Suprapubic skin (tissue), 4 donors: ENCODE measurements around the gene SOD1. TPM values are rescaled to one million over a fixed set of nuclear protein-coding genes. Genes with fewer than 3 reads are reported as not detected.

ENCODE experiments used
- DNase-seq, 2 donors: peaks; one replicate each; pipeline ENCODE4 v3.0.0-alpha.2; 2019; ENCODE audit warnings: low spot score in 2 of 2
- H3K27ac ChIP-seq: fragments of 200-600 bp; sonication (generic); one replicate; pipeline ENCODE4 v1.5.1; 2019
- H3K27me3 ChIP-seq: fragments of 200-600 bp; sonication (generic); one replicate; pipeline ENCODE4 v1.5.1; 2019
- H3K36me3 ChIP-seq: fragments of 200-600 bp; sonication (generic); one replicate; pipeline ENCODE4 v1.5.1; 2019
- H3K4me1 ChIP-seq: fragments of 200-600 bp; sonication (generic); one replicate; pipeline ENCODE4 v1.5.1; 2019
- H3K4me3 ChIP-seq: fragments of 200-600 bp; sonication (generic); one replicate; pipeline ENCODE4 v1.5.1; 2019; ENCODE audit warnings: mild to moderate bottlenecking
- H3K9me3 ChIP-seq: fragments of 200-600 bp; sonication (generic); one replicate; pipeline ENCODE4 v1.5.1; 2019
- CTCF ChIP-seq, 2 donors: fragments of 200-600 bp in 1 of 2; fragments of 450-650 bp in 1 of 2; sonication (generic) in 1 of 2; IDR thresholded peaks; one replicate each; pipeline ENCODE4 v1.5.1; 2016 to 2019; ENCODE audit warnings: antibody characterized with exemption in 2 of 2, mild to moderate bottlenecking in 1 of 2, moderate library complexity in 1 of 2
- EP300 ChIP-seq: sonication (generic); formaldehyde crosslinking; IDR thresholded peaks from one replicate; pipeline ENCODE4 v1.6.1; 2017; ENCODE audit warnings: antibody characterized with exemption
- POLR2A ChIP-seq, 2 donors: fragments of 450-650 bp; IDR thresholded peaks; one replicate each; pipeline ENCODE4 v1.6.1; 2017; ENCODE audit warnings: antibody characterized with exemption in 2 of 2, mild to moderate bottlenecking in 2 of 2, moderate library complexity in 2 of 2
- POLR2AphosphoS5 ChIP-seq, 3 donors: sonication (generic); formaldehyde crosslinking; IDR thresholded peaks; one replicate each; pipeline ENCODE4 v1.6.1; 2017; ENCODE audit warnings: antibody characterized with exemption in 3 of 3
- WGBS: methylation state at CpG from one replicate; pipeline ENCODE4 v1.1.5; 2018; 5-methylcytosine and 5-hydroxymethylcytosine counted together
- total RNA-seq, 4 donors: library from RNA; depleted of rRNA; stranded (reverse); fragments of >200 nt; gene quantifications; one replicate each; pipeline ENCODE4 v1.1.0, GENCODE V29; 2016

The SOD1 gene
- total RNA-seq, 4 donors from 2014 or later, result 123 to 173 (median 144) TPM

- H3K9me3 ChIP-seq, result no peaks in the 10 kb centered on the region
- peaks cover 9% of the 10 kb centered on the region for H3K36me3 ChIP-seq
- peaks cover 26% of the 10 kb centered on the region for H3K4me1 ChIP-seq
Observed at GRCh38 chr21:31707499-31707898, 48.0 kb downstream of the SOD1 start.

GRCh38 chr21:31708541-31708940, 49.0 kb downstream of the SOD1 start:
- WGBS, result 32% methylated on average over 1 of the region's 1 CpG
- no peak for DNase-seq
- Histone ChIP-seq H3K36me3 (peaks cover 4% of the 10 kb centered on the region), H3K27ac (no peak overlapping the region), H3K4me3 (no peak overlapping the region), H3K4me1 (peaks cover 29% of the 10 kb centered on the region), H3K27me3 (no peaks in the 10 kb centered on the region), H3K9me3 (no peaks in the 10 kb centered on the region)
- TF ChIP-seq EP300 (no peak), POLR2AphosphoS5 (IDR thresholded peaks at IDR 0.05) (no peak), POLR2A (IDR thresholded peaks at IDR 0.05) (no peak), CTCF (IDR thresholded peaks at IDR 0.05) (no peak)

More at GRCh38 chr21:31707499-31707898, 48.0 kb downstream of the SOD1 start:
- H3K4me3 ChIP-seq, result no peak overlapping the region
- no peak for TF ChIP-seq POLR2A (IDR thresholded peaks at IDR 0.05)
- no peak for TF ChIP-seq EP300
- no peak for TF ChIP-seq POLR2AphosphoS5 (IDR thresholded peaks at IDR 0.05)
- no peak for TF ChIP-seq CTCF (IDR thresholded peaks at IDR 0.05)
- no peaks in the 10 kb centered on the region for H3K27me3 ChIP-seq
- no peak for DNase-seq
- H3K27ac ChIP-seq, result no peak overlapping the region

GRCh38 chr21:31710586-31710985, 51.1 kb downstream of the SOD1 start:
- no peak for TF ChIP-seq POLR2AphosphoS5 (IDR thresholded peaks at IDR 0.05)
- no peak for TF ChIP-seq POLR2A (IDR thresholded peaks at IDR 0.05)
- Histone ChIP-seq H3K4me3 (no peak overlapping the region), H3K36me3 (peaks cover 4% of the 10 kb centered on the region), H3K27me3 (no peaks in the 10 kb centered on the region), H3K9me3 (no peaks in the 10 kb centered on the region), H3K4me1 (peaks cover 49% of the 10 kb centered on the region), H3K27ac (no peak overlapping the region)
- no peak for DNase-seq
- WGBS, result 49% methylated on average over 1 of the region's 1 CpG

- Histone ChIP-seq H3K4me3 (no peak overlapping the region), H3K27me3 (no peaks in the 10 kb centered on the region), H3K4me1 (peaks cover 56% of the 10 kb centered on the region), H3K9me3 (no peaks in the 10 kb centered on the region), H3K36me3 (no peaks in the 10 kb centered on the region), H3K27ac (no peak overlapping the region)
- no peak for DNase-seq
- 100% methylated on average over 1 of the region's 1 CpG for WGBS
- TF ChIP-seq POLR2A (IDR thresholded peaks at IDR 0.05) (no peak), POLR2AphosphoS5 (IDR thresholded peaks at IDR 0.05) (no peak), CTCF (IDR thresholded peaks at IDR 0.05) (no peak), EP300 (no peak)
Observed at GRCh38 chr21:31711326-31711725, 51.8 kb downstream of the SOD1 start.

GRCh38 chr21:31711745-31712285, 52.3 kb downstream of the SOD1 start:
- H3K27ac ChIP-seq, result no peak overlapping the region
- peaks cover 56% of the 10 kb centered on the region for H3K4me1 ChIP-seq
- no peaks in the 10 kb centered on the region for H3K9me3 ChIP-seq
- 95% methylated on average over 1 of the region's 1 CpG for WGBS
- H3K36me3 ChIP-seq, result no peaks in the 10 kb centered on the region
- H3K4me3 ChIP-seq, result no peak overlapping the region
- DNase-seq, result no peak
- no peak for TF ChIP-seq POLR2AphosphoS5 (IDR thresholded peaks at IDR 0.05)
- TF ChIP-seq POLR2A (IDR thresholded peaks at IDR 0.05), result no peak
- TF ChIP-seq CTCF (IDR thresholded peaks at IDR 0.05), result no peak
- no peak for TF ChIP-seq EP300
- H3K27me3 ChIP-seq, result no peaks in the 10 kb centered on the region

- no peaks in the 10 kb centered on the region for H3K27me3 ChIP-seq
- H3K27ac ChIP-seq, result no peak overlapping the region
- no peak overlapping the region for H3K4me3 ChIP-seq
- peaks cover 56% of the 10 kb centered on the region for H3K4me1 ChIP-seq
- no peak for DNase-seq
- no peaks in the 10 kb centered on the region for H3K9me3 ChIP-seq
- WGBS, result 59% methylated on average over 3 of the region's 3 CpGs
- no peak for TF ChIP-seq CTCF (IDR thresholded peaks at IDR 0.05)
- TF ChIP-seq EP300, result no peak
- no peak for TF ChIP-seq POLR2AphosphoS5 (IDR thresholded peaks at IDR 0.05)
- no peak for TF ChIP-seq POLR2A (IDR thresholded peaks at IDR 0.05)
- H3K36me3 ChIP-seq, result no peaks in the 10 kb centered on the region
Observed at GRCh38 chr21:31713115-31713514, 53.6 kb downstream of the SOD1 start.
